ENCODE results near the gene ZNF425. TPM values are rescaled to one million over a fixed set of nuclear protein-coding genes. Genes with fewer than 3 reads are reported as not detected.

Gene ZNF425
- total and polyA plus RNA-seq, 9 of the 15 experiments (the other 6 are each of a cell fraction or from before 2014, with no cell fraction given) = 0.03 to 0.89 (median 0.54) TPM

DNA sequence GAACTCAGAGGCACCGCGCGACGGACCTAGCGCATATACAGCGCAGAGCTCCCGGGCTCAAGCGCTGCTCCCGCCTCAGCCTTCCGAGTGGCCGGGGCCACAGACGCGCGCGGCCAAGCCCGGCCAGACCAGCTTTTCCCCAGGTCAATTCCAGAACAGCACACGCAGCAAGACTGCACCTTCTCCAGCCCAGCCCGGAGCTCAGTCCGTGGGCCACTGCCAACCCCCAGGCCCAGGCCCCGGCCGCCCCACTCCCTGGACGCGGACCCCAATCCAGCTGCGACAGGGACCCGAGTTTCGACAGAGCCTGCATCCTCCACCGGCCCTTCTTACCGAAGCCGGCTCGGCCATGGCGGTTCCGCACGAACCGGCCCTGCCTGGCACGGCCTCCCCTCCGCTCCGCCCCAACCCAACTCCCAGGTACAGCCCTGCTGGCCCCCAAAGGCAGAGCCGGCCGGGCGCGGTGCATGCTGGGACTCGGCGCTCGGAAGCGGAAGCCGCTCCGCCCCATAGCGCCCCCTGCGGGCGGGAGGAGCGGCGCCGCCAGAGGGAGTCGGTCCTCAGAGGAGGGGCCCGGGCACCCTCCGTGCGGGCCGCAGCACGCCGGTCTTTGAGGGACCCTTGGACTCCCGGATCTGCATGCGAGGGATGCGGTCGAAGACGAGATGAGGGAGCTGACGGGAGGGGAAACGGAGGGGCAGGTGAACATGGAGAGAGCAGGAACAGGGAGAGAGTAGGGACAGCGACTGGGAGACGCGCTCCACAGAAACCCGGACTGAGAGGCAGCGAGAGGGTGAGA lies at the start of gene ZNF425 (continued):
- TF ChIP-seq, protein P1, sequence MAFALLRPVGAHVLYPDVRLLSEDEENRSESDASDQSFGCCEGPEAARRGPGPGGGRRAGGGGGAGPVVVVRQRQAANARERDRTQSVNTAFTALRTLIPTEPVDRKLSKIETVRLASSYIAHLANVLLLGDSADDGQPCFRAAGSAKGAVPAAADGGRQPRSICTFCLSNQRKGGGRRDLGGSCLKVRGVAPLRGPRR (CRISPR knock-in tag; IDR thresholded peaks at IDR 0.05) = peak; percentile 15; the same call in 1 of the 2 replicates
- TF ChIP-seq SAFB (IDR thresholded peaks at IDR 0.05; ENCODE audit: borderline replicate concordance, low read depth, low read length) (no peak; the same call in 1 of the 2 replicates), POLR3A (IDR thresholded peaks at IDR 0.05; ENCODE audit: borderline replicate concordance, extremely low read depth, insufficient read depth, insufficient read length) (no peak), ZNF134 (CRISPR knock-in tag; conservative IDR thresholded peaks at IDR 0.05) (no peak), EGR1 (conservative IDR thresholded peaks at IDR 0.05) (no peak), CBFA2T2 (conservative IDR thresholded peaks at IDR 0.05) (no peak), POLR2AphosphoS2 (IDR thresholded peaks at IDR 0.05; ENCODE audit: low read length) (peak; percentile 76; the same call in 1 of the 2 replicates), PHF20 (IDR thresholded peaks at IDR 0.05; ENCODE audit: partially characterized antibody) (peak; percentile 96), PCBP1 (IDR thresholded peaks at IDR 0.05; ENCODE audit: low read depth, low read length, poor library complexity, severe bottlenecking) (peak; percentile 70), TEAD4 (IDR thresholded peaks at IDR 0.05; ENCODE audit: low read length) (peak; percentile 50), TEAD4 (CRISPR knock-in tag; IDR thresholded peaks at IDR 0.05; ENCODE audit: borderline replicate concordance) (0 out of 2 replicates have a peak, but pooled peaks have one; percentile 75), SNIP1 (IDR thresholded peaks at IDR 0.05; ENCODE audit: low read depth) (peak; percentile 73; the same call in 1 of the 2 replicates), FIP1L1 (IDR thresholded peaks at IDR 0.05; ENCODE audit: low read depth, low read length, poor library complexity, severe bottlenecking) (peak; percentile 99), PHB2 (IDR thresholded peaks at IDR 0.05; ENCODE audit: low read depth) (peak; percentile 10; the same call in 1 of the 2 replicates), RBBP5 (IDR thresholded peaks at IDR 0.05; ENCODE audit: borderline replicate concordance, insufficient read depth, low read length, poor library complexity, severe bottlenecking) (peak; percentile 96), MECOM (CRISPR knock-in tag; IDR thresholded peaks at IDR 0.05) (no peak), ZNF780A (CRISPR knock-in tag; IDR thresholded peaks at IDR 0.05) (no peak), MEF2A (IDR thresholded peaks at IDR 0.05; ENCODE audit: control insufficient read depth, low read depth, low read length) (0 out of 2 replicates have a peak, but pooled peaks have one; percentile 23), KDM1A (IDR thresholded peaks at IDR 0.05) (no peak; a peak in 1 of 4 replicates), SRSF1 (IDR thresholded peaks at IDR 0.05; ENCODE audit: low read depth, low read length) (no peak), ZBED1 (IDR thresholded peaks at IDR 0.05) (peak; percentile 83), RBM39 (optimal IDR thresholded peaks at IDR 0.05; ENCODE audit: low read depth, low read length) (peak; percentile 91), ZBTB17 (CRISPR knock-in tag; IDR thresholded peaks at IDR 0.05) (peak; percentile 86; the same call in 1 of the 2 replicates)
- TF ChIP-seq, protein P2, sequence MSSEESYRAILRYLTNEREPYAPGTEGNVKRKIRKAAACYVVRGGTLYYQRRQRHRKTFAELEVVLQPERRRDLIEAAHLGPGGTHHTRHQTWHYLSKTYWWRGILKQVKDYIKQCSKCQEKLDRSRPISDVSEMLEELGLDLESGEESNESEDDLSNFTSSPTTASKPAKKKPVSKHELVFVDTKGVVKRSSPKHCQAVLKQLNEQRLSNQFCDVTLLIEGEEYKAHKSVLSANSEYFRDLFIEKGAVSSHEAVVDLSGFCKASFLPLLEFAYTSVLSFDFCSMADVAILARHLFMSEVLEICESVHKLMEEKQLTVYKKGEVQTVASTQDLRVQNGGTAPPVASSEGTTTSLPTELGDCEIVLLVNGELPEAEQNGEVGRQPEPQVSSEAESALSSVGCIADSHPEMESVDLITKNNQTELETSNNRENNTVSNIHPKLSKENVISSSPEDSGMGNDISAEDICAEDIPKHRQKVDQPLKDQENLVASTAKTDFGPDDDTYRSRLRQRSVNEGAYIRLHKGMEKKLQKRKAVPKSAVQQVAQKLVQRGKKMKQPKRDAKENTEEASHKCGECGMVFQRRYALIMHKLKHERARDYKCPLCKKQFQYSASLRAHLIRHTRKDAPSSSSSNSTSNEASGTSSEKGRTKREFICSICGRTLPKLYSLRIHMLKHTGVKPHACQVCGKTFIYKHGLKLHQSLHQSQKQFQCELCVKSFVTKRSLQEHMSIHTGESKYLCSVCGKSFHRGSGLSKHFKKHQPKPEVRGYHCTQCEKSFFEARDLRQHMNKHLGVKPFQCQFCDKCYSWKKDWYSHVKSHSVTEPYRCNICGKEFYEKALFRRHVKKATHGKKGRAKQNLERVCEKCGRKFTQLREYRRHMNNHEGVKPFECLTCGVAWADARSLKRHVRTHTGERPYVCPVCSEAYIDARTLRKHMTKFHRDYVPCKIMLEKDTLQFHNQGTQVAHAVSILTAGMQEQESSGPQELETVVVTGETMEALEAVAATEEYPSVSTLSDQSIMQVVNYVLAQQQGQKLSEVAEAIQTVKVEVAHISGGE (CRISPR knock-in tag; IDR thresholded peaks at IDR 0.05) = 0 out of 6 replicates have a peak, but pooled peaks of 1 of the 3 experiments have one; percentile 31
- TF ChIP-seq, protein P3, sequence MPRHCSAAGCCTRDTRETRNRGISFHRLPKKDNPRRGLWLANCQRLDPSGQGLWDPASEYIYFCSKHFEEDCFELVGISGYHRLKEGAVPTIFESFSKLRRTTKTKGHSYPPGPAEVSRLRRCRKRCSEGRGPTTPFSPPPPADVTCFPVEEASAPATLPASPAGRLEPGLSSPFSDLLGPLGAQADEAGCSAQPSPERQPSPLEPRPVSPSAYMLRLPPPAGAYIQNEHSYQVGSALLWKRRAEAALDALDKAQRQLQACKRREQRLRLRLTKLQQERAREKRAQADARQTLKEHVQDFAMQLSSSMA (CRISPR knock-in tag; IDR thresholded peaks at IDR 0.05) = peak; percentile 90

Data from K562 (cell line).